NCI-H748 treated with DMSO at 0.1 percent for 48 hours (cell line): Measurements from ENCODE around the gene MAP4K1.
"Not testable (repeated sequence)": the region's sequence is repeated elsewhere in the genome, so short reads cannot be mapped to it uniquely, and the experiment has no call there.

Experiments used
- DNase-seq: peaks from one replicate; lab custom pipeline; 2025; lab: John Stamatoyannopoulos, UW

Gene MAP4K1

DNA sequence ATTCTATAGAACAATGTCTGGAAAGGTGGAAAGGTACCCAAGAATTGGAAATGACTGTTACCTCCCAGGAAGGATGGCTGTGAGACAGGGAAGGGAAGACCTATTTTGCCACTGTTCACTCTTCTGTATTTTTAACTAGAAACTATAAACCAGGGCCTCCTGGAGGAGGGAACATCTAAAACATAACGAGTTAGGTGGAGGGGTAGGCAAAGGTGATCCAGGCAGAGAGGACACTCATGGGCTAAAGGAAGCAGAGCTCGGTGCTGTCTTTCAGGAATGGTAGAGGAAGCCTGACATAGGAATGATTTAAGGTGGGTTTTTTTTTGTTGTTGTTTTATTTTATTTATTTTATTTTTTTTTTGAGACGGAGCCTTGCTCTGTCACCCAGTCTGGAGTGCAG, 7.1 kb upstream of the MAP4K1 start:
- no peak for DNase-seq

GRCh38 chr19:38619361-38620174, 1.8 kb upstream of the MAP4K1 start:
- no peak for DNase-seq

DNA sequence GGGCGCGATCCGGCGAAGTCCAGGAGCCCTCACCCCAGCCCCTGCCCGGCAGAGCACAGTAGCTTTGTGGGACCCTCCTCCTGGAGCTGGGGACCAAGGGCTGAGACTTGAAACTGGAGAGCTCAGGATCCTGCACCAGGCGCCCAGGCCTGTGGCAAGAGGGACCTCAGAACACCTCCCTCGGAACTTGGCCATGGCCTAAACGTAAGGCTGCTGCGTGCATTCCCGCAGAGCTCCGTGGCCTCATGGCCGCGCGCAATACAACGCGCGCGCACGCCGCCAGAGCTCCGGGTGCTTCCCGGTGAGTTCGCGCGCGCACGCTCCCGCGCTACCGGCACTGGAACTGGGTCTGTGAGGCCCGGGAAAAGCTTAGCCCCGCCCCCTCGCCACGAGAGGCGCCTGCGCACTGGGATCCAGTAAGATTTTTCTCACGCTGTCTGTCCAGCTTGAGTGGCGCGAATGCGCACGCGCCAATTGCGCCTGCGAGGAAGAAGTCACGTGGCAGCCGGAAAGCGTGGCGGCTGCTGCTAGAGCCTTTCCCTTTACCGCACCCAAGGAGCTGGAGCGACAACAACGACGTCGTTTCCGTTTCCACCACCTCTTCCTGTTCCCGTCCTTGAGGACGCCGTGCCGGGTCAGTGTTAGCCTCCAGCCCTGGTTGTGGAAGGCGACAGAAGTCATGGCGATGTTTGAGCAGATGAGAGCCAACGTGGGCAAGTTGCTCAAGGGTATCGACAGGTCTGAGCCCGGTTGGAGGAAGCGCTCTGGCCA, 1.0 kb upstream of the MAP4K1 start, which contains the start of gene EIF3K:
Gene EIF3K (plus strand): TSS at position 599 of the 771 bp plus-strand sequence. CDS start 81 bp downstream, at position 680.
- peak; percentile 98 for DNase-seq

DNA sequence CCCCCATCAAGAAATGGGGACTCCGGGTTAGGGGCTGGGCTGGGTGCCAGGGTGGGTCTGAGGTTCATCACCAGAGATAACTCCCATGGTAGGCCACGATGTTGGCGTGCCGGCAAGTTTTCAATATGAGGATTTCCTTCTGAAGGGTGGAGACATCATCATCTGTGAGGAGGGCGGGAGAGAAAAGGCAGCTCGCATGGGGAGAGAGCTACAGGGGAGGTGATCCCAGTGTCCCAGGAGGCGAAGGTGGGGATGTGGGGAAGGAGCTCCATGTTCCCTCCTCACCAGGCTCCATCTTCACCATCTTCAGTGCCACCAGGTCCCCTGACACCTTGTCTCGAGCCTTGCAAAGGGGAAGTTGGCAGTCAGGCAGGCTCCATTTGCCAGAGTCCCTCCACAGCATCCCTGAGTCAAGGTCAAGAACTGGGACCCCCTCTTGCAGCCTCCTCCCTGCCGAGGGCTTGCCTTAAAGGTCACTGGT, 430 bp downstream of the MAP4K1 start:
- DNase-seq: no peak

DNA sequence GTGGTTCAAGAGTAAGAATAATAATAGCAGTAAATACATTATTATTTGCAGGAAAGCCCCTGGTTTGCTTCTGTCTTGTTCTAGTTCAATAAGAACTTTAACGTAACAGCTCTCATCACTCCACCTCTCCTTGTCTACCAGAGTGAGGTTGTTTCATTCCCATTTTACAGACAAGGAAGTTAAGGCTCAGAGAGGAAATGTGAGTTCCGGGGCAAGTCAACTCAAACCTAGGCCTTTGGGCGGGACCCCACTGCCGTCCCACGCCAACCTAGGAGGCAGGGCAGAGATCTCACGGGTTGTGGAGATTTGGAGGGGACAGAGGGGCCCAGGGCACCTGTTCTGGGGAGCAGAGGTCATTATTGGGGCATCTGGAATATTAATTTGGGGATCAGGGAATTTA, 1.5 kb downstream of the MAP4K1 start:
- no peak for DNase-seq

DNA sequence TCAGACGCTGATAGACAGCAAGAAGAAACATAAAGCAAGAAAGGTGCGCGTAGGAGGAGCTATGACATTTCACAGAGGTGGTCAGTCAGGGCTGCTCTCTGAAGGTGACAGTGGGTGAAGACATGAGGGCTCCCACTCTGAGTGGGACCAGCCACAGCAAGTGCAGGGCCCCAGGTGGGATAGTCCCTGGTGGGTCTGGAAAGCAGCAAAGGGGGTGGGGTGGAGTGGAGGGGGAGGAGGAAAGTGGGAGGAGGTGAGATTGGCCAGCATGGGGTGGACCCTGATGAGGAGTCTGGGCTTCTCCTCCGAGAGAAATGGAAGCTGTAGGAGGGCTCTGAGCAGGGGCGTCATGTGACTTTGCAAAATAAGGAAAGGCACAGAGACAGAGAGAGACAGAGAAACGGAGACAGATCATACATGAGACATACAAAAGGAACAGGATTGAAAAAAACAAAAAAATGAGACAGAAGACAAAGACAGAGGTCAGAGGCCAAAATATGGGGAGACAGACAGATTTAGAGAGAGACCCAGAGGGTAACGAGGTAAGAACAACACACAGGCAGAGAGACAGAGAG, 2.7 kb downstream of the MAP4K1 start:
- DNase-seq: no peak

GRCh38 chr19:38614289-38614688, 3.5 kb downstream of the MAP4K1 start:
- DNase-seq: no peak

DNA sequence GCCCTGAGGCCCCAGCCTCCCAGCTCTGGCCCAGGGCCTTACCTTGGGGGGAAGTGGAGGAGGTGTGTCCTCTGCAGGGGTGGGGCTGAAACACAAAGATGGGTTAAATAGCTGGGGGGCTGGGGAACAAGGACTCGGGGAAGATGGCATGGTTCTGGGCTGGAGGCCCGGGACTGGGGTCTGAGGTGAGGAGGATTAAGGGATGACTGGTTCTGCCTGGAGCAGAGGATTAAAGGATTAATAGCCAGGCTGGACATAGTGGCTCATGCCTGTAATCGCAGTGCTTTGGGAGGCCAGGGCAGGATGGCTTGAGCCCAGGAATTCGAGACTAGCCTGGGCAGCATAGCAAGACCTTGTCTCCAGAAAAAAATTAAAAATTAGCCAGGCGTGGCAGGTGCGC, 11.6 kb downstream of the MAP4K1 start:
- no peak for DNase-seq

DNA sequence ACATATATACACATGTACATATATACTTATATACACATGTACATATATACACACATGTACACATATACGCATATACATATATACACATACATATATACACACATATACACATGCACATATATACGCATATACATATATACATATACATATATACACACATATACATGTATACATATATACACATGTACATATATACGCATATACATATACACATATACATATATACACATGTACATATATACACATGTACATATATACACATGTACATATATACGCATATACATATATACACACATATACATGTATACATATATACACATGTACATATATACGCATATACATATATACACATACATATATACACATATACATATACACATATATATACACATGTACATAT, 14.9 kb downstream of the MAP4K1 start:
- DNase-seq: not testable (repeated sequence)

DNA sequence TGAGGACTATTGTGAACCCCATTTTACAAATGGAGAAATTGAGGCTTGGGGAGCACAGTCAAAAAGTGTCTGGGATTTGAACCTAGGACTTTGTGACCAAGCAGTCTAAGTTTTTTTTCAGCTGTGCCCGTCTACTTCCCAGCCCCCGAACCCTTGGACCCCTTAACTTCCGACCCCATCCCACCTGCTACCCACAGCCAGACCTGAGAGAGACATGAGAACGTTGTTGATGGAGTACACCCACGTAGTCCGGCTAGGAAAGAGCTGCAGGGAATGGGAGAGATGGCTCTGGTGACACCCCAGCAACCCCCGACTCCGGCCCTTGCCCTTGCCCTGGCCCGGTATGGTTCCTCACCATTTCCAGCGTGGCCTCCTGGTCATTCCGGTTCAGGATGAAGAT, 18.0 kb downstream of the MAP4K1 start:
- DNase-seq: no peak

DNA sequence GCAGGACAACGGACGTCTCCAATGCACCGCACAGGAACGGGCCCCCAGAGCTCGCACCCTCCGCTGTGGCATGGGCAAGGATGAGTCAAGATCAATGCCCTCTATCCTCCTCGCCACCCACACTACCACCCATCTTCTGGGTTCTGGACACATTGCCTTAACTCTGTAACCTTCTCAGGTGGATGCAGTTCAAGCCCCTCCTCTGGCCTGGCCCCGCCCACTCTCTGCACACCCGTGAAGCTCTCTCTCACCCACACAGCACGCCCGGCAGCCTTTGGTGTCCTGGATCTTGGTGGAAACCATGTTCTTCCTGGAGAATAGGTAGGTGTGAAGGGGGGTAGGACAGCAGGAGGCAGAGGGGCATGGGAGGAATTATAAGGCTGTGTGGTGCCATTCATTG, 20.7 kb downstream of the MAP4K1 start:
- no peak for DNase-seq

GRCh38 chr19:38596057-38596981, 21.4 kb downstream of the MAP4K1 start:
- DNase-seq: peak; percentile 94

- DNase-seq: no peak
Measured at GRCh38 chr19:38592940-38593339, 24.8 kb downstream of the MAP4K1 start.

- DNase-seq: no peak
Measured at GRCh38 chr19:38588041-38588440, 29.7 kb downstream of the MAP4K1 start.

- no peak for DNase-seq
Measured at GRCh38 chr19:38587562-38587961, 30.2 kb downstream of the MAP4K1 start.

DNA sequence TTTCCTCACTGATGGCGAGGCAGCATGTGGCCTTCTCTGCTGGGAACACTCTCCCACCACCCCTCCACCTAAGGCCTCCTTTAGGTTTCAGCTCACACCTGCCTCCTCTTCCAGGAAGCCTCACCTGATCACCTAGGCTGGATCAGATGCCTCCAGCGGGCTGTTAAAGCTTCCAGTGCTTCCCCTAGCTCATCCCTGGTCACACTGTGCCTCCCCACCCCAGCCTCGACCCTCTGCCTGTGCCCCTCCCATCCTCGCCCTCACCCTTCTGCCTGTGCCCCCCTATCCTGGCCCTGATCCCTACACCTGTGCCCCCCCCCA, 33.8 kb downstream of the MAP4K1 start:
- no peak for DNase-seq

DNA sequence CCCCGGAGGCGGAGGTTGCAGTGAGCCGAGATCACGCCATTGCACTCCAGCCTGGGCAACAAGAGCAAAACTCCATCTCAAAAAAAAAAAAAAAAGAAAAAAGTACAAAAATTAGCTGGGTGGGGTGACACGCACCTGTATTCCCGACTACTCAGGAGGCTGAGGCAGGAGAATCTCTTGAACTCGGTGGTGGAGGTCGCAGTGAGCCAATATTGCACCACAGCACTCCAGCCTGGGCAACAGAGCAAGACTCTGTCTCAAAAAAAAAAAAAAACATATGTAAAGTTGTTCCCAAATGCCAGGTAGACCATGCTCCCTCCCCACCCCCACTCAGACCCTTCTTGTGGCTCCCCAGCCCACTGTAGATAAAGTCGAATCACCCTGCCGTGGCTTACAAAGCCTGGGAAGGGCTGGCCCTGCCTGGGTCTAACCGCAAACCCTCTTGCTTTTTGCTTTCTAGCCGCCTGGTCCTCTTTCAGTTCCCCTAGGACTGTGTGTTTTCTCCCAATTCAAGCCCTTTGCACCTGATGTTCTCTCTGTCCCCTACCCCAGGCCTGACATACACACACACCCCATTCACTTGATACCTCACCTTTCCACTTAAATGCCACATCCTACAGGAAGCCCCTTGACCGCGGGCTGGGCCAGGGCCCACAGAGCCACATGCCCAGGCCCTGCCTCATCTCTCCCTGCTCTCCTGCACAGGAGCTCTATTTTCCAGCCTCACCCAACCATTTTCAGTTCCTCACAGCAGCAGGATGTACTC, 34.4 kb downstream of the MAP4K1 start:
- no peak for DNase-seq

DNA sequence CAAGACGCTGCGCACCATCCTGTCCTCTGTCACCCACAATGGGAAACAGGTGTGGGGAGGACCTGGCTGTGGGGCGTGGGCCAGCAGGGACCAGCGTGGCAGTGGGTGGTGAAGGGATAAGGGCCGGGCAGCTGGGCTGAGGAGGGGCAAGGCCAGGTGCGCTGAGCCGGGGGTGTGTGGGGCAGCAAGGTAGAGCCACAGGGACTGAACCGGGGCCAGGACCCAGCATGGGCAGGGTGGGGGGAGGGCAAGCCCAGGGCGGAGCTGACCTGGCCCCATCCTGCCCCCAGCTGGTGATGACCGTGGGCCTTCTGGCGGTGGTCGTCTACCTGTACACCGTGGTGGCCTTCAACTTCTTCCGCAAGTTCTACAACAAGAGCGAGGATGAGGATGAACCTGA, 37.7 kb downstream of the MAP4K1 start:
- no peak for DNase-seq

DNA sequence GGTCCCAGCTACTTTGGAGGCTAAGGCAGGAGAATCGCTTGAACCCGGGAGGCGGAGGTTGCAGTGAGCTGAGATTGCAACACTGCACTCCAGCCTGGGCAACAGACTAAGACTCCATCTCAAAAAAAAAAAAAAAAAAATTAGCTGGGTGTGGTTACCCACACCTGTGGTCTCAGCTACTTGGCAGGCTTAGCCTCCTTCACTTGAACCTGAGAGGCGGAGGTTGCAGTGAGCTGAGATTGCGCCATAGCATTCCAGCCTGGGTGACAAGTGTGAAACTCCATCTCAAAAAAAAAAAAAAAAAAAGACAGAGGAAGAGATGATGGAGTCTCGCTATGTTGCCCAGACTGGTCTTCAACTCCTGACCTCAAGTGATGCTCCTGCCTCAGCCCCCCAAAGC, 38.4 kb downstream of the MAP4K1 start:
- DNase-seq: not testable (repeated sequence)

GRCh38 chr19:38577826-38578225, 39.9 kb downstream of the MAP4K1 start:
- DNase-seq: no peak

DNA sequence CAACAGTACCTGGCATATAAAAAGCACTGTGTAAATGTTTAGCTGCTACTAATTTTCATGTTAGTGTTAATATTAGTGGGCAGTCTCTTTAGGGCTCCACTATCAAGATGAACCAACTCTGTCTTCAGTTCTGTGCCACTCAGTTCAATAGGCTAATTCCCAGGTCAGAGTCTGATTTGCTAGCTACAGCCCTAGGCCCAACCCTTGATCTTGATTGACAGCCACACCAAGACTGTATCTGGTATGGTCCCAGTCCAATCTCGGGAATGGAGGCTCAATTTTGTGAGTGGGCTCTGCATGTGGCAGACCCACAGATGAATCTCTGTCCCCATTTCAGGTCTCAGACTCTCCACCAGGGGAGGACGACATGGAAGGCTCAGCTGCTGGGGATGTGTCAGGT, 46.1 kb downstream of the MAP4K1 start:
- no peak for DNase-seq
